ENCODE results near the gene MRFAP1. TPM values are rescaled to one million over a fixed set of nuclear protein-coding genes. Genes with fewer than 3 reads are reported as not detected.
"Not testable (repeated sequence)": the region's sequence is repeated elsewhere in the genome, so short reads cannot be mapped to it uniquely, and the experiment has no call there.

Gene MRFAP1
- polyA plus RNA-seq, 5 donors: 356 to 393 (median 381) TPM

DNA sequence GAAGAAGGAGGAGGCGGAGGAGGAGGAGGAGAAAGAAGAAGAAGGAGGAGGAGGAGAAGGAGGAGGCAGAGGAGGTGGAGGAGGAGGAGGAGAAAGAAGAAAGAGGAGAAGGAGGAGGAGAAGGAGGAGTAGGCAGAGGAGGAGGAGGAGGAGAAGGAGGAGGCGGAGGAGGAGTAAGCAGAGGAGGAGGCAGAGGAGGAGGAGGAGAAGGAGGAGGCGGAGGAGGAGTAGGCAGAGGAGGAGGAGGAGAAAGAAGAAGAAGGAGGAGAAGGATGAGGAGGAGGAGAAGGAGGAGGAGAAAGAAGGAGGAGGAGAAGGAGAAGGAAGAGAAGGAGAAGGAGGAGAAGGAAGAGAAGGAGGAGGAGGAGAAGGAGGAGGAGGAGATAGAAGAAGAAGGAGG, 19.9 kb downstream of the MRFAP1 start:
- DNase-seq: no peak

DNA sequence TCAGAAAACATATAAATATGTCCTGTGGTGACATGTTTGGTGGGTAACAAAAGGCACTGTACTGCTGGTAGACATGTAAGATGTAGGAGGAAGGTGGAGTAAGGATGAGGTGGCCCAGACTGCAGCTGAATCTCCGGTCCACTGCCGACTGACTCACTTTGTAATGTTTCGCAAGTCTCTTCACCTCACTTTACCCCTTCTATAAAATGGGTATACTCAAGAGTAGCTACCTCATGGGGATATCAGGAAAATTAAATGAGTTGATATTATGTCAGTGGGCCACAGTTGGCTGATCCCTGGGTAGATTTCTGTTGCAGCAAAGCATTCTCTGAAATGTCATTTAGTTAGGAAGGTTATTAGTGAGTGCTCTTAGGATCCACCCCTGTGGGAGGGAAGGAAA, 22.1 kb downstream of the MRFAP1 start:
- no peak for DNase-seq

DNA sequence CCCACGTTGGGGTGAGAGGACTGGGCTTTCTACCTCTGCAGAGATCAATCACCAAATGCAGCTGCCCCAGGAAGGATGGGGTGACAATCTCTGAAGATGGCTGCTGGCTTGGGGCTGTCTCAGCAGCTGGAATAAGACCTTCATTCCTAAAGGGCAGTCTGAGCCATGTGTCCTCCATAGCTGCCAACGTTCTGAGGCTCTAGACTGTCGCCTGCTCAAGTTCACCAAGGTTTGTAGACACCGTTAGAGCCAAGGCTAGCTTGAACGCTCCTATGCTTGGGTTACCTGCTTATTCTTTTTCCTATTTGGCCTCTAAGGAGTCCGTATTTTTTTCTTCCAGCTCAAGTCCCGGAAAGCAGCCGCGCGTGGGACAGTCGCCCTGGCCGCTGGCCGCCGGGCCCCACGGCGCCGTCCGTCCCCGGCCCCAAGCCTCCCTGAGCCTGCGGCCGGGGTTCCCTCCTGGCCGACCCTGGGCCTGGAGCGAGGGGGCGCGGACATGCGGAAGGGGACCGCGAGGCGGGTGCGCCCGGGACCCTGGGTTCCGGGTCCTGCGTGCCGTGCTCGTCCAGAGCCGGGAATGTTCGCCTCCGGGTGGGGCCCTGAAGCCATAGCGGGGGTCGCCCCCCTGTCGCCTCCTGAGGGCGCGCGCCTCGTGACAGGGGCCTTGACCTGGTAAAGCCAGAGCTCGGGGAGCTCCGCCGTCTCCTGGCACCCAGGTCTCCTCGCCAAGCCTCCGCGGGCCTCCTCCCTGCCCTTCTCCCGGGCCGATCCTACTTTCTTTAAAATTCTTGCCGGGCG, 23.3 kb downstream of the MRFAP1 start:
- DNase-seq: no peak

DNA sequence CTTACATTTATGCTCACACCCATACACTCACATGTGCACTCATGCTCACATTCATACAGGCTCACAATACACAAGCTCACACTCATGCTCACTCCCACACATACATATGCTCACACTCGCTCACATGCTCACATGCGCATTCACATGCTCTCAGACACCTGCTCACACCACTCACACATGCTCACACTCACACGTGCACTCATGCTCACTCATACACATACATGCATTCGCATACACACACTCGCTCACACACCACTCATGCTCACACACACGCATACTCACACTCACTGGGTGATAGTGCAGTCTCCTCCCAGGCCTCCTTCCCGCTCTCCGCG, 24.8 kb downstream of the MRFAP1 start:
- no peak for DNase-seq

DNA sequence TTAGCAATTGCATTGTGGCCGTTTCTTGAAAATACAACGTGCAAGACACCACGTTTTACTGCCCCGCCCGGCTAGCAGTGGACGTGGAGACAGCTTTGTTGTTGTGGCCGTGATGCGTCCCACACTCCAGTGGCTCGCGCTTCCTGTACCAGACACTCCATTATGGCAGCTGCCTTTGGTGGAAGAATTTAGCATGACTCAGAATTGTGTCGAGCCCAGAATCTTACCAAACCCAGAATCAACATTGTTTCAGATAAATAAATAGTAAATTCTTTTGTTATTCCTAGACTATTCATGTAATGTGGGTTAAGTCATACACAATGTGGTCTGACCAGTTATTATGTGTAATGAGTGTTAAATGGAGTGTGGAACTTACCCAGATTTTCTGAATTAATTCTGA, 27.9 kb downstream of the MRFAP1 start:
- no peak for DNase-seq

DNA sequence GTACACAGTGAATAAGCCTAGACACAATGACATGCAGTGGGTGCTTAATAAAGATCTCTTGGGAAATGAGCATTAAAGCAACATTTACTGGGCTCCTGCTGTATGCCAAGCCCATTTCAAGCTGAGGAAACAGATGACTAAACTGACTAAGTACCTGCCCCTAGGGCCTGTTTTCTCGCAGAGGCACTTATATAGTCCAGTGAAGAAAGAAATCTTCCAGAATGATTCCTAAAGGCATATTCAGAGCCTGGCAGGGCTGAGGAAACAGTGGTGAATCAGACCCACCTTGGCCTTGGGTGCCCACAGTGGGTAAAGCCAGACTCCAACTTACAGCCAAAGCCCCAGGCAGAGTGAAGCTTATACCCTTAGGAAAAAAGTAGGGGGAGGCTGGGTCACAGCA, 31.2 kb downstream of the MRFAP1 start:
- DNase-seq: no peak

DNA sequence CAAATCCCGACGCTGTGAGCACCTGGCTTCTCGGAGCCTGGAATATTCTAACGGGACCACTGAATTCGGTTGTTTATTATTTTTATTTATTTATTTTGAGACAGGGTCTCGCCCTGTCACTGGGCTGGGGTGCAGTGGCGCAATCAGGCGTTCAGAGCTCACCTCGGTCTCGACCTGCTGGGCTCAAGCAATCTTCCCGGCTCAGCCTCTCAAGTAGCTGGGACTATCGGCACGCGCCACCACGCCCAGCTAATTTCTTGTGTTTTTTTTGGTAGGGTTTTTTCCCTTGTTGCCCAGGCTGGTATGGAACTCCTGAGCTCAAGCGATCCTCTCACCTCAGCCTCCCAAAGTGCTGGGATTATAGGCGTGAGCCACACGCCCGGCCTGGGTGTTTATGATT, 31.6 kb downstream of the MRFAP1 start:
- no peak for DNase-seq

DNA sequence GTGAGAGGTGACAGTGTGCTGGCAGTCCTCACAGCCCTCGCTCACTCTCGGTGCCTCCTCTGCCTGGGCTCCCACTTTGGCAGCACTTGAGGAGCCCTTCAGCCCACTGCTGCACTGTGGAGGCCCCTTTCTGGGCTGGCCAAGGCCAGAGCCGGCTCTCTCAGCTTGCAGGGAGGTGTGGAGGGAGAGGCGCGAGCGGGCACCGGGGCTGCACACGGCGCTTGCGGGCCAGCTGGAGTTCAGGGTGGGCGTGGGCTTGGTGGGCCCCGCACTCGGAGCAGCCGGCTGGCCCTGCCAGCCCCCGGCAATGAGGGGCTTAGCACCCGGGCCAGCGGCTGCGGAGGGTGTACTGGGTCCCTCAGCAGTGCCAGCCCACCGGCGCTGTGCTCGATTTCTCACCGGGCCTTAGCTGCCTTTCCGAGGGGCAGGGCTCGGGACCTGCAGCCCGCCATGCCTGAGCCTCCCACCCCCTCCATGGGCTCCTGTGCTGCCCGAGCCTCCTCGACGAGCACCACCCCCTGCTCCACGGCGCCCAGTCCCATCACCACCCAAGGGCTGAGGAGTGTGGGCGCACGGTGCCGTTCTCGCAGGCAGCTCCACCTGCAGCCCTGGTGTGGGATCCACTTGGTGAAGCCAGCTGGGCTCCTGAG, 32.2 kb downstream of the MRFAP1 start:
- not testable (repeated sequence) for DNase-seq

DNA sequence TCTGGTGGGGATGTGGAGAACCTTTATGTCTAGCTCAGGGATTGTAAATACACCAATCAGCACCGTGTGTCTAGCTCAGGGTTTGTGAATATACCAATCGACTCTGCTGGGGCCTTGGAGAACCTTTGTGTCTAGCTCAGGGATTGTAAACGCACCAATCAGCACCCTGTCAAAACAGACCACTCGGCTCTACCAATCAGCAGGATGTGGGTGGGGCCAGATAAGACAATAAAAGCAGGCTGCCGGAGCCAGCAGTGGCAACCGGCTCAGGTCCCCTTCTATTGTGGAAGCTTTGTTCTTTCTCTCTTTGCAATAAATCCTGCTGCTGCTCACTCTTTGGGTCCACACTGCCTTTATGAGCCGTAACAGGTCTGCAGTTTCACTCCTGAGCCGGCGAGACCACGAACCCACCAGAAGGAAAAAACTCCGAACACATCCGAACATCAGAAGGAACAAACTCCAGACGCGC, 32.7 kb downstream of the MRFAP1 start:
- DNase-seq: not testable (repeated sequence)

DNA sequence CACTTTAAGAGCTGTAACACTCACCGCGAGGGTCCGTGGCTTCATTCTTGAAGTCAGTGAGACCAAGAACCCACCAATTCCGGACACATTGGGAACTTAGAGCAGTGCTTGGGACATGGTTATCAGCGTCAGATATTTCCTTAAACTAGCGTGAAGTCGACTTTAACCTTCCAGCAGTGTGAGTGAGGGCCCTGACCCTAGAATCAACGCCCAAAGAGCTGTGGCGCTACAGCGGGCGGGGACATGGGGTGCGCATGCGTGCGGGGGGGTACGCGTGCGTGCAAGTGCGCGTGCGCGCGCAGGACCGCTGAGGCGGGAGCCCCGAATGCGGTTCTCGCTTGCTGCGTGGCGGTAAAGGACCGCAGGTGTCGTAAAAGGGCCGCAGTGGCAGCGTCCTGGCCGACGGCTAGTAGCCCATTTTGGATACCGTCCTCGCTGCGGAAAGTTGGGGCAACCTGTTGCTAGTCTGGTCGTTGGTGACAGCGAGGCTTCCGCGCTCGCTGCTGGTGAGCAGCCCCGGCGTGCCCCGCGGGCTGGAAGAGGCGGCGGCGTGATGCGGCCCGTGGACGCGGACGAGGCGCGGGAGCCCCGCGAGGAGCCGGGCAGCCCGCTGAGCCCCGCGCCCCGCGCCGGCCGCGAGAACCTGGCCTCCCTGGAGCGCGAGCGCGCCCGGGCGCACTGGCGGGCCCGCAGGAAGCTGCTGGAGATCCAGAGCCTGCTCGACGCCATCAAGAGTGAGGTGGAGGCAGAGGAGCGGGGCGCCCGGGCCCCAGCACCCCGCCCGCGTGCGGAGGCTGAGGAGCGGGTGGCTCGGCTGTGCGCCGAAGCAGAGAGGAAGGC, 33.4 kb downstream of the MRFAP1 start:
- peak; percentile 93 to 94 for DNase-seq

DNA sequence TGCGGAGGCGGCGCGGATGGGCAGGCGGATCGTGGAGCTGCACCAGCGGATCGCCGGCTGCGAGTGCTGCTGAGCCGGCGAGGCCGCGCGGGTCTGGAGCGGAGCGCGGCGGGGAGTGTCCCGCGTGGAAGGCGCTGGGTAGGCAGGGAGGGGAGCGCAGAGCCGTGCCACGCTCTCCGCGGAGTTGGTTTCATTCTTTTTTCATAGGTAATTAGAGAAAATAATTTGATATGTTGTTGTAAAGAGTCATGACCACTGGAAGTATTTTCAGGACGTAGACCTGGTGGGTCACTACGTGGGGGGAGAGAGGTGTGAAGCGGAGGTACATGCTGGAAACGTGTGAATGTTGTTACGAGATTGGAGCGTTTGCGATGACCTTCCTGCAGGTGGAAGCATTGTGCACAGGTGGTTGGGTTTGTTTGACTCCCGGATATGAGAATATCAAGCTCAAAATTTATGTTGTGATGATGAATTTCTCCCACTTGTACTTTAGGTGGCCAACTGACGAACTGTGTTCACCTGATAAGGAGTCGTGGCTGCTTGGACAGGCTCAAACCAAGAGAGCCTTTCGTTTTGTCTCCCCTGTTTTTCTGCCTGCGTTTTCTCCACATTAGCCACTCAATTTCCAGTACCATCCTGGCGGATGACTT, 34.1 kb downstream of the MRFAP1 start:
- DNase-seq: no peak

DNA sequence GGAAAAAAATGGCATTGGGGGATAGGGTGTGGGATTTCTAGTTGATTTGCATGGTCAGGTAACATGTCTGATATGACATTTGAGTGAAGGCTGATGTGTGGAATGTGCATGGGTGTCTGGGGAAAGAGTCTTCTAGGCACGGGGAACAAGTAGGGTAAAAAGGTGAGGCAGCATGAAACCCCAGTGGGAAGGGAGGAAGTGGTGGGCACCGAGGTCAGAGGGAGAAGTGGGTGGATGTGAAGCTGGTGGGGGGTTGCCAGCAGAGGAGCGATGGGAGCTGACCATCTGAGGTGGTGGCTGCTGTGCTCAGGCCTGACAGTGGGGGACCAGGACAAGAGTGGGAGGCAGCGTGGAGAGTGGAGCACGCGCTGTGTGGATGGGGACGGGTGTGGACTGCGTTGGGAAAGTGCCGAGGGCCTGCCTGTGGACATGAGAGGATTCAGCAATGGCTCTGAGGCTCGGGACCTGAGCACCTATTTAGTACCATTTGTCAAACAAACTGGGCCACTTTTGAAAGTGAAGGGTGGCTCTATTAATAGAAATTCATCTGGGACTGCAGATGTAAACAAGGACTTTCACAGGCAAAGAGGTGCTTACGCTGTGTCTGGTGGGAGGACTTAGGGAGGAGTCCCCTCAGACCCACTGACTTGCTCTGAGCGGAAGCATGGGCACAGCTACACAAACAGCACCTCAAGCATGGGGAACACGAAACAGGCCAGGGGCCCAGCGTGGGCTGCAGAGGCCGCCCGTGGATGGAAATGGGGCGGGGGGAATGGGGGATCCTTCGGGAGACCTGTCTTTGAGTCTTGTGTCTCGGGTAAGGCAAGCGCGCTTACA, 36.5 kb downstream of the MRFAP1 start:
- no peak for DNase-seq

DNA sequence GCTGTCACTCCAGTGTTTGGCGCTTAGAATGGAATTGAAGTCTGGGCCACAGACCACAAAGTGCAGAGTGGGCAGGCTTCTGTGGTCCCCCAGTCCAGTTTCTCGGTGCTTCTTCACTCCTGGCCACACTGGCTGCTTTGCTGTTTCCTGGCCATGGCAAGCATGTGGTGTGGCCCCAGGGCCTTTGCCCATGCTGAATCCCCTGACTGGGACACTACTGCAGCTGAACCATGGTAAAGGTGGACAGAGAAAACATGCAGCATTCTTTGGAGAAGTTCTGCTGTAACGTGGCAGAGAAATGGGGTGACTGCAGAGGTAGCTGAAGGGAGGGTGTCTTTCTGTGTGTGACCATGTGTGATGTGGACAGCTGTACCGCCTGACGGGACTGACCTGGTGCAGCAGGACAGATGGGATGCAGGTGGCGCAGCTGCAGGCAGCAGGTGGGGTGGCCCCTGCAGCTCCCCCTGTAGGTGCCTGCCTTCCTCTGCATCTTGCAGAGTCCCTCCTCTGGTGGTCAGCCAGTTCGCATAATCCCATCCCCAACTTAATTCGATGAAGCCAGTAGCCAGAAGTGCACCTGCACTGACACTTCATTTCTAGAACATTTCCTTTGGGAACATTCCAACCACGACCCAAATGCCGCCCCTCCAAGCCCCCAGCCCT, 40.0 kb downstream of the MRFAP1 start:
- no peak for DNase-seq

DNA sequence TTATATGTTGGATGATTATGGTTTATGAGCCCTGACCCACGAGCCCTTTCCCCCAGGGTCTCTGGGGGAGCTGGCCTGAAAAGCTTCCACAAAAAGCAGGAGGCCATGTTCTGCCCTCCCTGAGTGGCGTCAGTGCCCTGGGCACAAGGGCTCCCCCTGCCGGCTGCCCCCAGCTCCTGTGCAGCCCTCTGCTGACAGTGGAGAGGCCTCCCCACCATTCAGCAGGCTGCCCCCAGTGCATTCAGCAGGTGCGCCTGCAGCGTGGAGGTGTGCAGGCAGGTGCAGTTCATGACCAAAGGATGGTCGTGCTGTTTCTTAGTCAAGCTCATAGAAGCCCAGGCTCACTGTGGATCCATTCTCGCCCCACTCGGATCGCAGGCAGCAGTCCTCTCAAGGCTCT, 40.7 kb downstream of the MRFAP1 start:
- no peak for DNase-seq

DNA sequence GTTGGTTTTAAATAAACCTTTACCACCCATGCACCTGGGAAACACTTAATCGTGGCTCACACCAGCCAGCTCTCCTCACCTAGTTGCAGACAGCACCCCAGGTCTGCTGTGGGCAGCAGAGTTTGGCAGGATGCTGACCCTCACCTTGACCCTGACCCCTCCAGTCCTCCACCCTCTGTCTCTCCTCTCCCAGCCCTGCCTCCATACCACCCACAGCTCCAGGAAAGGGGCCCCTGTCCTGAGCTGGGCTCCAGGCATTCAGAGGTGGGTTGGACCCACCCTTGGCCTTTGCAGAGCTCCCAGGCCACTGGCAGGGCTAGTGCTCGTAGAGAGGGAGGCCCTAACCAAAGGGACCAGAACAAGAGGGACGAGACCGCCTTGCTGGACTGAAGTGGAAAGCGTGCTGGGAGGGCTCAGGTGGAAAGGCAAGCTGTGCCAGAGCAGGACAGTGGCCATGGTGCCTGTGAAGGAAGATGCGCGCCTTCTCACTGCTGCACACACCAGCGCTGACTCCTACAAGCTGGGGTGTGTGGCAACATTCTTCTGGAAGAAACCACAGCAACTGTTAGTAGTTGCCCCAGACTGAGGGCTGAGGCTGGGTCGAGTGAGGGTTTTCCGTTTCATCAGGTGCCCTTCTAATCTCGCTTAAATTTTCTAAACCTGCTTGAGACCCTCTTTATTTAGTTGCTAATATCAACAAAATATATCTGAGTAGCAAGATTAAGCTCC, 42.5 kb downstream of the MRFAP1 start:
- no peak for DNase-seq

DNA sequence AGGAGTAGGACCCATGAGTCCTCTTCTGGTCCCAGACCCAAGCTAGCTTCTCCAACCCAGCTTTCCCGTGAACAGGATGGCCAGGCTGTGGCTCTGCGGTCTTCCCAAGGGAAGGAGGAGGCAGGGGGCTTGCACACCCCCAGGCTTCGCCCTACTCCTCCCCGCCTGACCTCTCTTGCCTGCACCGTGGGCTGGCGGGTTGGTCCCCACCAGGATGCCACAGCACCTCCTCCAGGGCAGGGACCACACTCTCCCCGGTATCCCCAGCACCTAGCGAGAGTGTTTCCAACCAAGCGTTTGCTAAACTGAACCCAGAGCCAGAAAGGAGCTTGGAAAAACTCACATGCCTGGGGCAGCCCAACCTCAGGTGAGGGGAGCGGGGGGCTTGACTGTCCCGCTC, 44.2 kb downstream of the MRFAP1 start:
- no peak for DNase-seq

DNA sequence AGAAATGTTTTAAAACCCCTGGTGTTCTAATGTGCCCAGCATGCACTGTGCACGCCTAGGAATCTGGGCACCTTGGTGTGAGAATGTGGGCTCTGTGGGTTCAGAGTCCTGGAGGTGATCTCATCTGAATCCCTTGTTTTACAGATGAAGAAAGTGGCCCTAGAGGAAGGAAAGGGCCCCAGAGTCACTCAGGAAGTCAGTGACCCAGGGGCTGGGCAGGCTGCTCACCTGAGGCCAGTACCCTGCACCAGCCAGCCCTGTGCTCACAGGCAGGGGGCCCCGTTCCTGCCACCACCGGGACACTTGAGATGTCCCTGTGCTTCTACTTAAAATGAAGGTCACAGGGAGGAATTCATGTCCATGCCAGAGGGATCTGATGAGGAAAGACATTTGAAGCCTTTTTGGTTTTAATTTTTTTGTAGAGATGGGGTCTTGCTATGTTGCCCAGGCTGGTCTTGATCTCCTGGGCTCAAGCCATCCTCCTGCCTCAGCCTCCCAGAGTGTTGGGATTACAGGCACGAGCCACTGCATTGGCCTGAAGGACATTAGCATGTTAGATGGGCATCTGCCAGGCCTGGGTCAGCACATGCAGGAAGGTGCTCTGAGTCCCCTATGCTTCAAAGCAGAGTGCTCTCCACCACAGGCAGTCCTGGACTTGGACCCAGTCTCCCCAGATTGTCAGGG, 45.8 kb downstream of the MRFAP1 start:
- DNase-seq: no peak

DNA sequence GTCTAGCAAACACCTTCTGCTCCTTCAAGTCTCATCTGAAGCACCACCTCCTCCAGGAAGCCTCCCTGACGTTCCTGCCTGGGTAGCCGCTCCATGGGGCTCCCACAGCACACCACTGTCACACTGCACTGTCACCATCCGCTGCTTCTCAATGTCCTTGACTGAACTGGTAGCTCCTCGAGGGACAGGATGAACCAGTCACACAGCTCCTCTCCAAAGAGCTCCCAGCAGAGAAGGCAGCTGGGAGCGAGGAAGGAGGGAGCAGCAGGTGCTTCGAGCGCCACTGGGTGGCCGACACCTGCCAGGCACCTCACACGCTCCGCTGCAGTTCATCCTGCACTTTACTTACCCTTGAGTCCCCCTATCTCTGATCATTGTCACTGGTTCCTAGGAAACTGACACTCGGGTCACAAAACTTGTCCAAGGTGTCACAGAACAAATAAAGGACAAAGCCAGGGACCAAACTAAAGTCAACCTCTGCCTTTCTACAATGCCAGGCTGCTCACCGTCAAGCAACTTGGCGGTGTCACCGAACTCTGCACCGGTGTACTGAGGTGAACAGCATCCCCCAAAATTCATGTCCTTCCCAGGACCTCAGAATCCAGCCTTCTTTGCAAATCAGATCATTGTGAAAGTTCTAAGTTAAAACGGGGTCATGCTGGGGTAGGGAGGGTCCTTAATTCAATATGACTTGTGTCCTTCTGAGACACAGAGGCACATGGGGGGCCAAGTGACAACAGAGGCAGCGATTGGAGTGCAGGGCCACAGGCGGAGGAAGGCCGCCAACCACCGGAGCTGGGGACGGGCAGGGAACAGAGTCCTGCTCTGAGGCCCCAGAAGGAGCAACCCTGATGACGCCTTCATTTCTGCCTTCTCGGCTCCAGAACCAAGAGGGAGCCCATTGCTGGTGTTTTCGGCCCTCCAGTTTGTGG, 47.7 kb downstream of the MRFAP1 start:
- DNase-seq: no peak

Measured in right lung (tissue), 5 donors.